GM06990 (cell line): Measurements from ENCODE around the gene SEMA3F.

Experiments used
- DNase-seq: peaks from one replicate; pipeline ENCODE4 v3.0.0-alpha.2; 2011; ENCODE audit not compliant: insufficient read length; ENCODE audit errors: extremely low read depth
- H3K27me3 ChIP-seq: replicated peaks from 2 replicates; pipeline ENCODE4 v1.6.0; 2011; ENCODE audit warnings: low read length; ENCODE audit not compliant: control insufficient read depth, insufficient read depth
- H3K36me3 ChIP-seq: 2 replicates; pipeline ENCODE4 v1.5.1; 2011; ENCODE audit warnings: low read length; ENCODE audit not compliant: control insufficient read depth, insufficient read depth
- H3K4me3 ChIP-seq: replicated peaks from 2 replicates; pipeline ENCODE4 v1.5.1; 2011; ENCODE audit warnings: low read depth, mild to moderate bottlenecking, control low read depth, low read length
- CTCF ChIP-seq: IDR thresholded peaks from 2 replicates; pipeline ENCODE4 v1.5.1; 2011; ENCODE audit warnings: low read length, control low read depth, mild to moderate bottlenecking, inconsistent platforms; ENCODE audit not compliant: insufficient read depth, poor library complexity, severe bottlenecking

SEMA3F gene

GRCh38 chr3:50167841-50168209 is 12.7 kb downstream of the SEMA3F start:
- Histone ChIP-seq H3K36me3 (no peaks in the 10 kb centered on the region), H3K4me3 (no peak overlapping the region), H3K27me3 (no peaks in the 10 kb centered on the region; the same call in 1 of the 2 replicates)
- TF ChIP-seq CTCF, result no peak
- DNase-seq, result no peak

- no peak overlapping the region for H3K4me3 ChIP-seq
- H3K36me3 ChIP-seq, result no peaks in the 10 kb centered on the region
- TF ChIP-seq CTCF, result no peak
- no peaks in the 10 kb centered on the region; the same call in 1 of the 2 replicates for H3K27me3 ChIP-seq
- no peak for DNase-seq
Measured at GRCh38 chr3:50168388-50168787, 13.3 kb downstream of the SEMA3F start.

GRCh38 chr3:50168791-50169190 is 13.7 kb downstream of the SEMA3F start:
- H3K27me3 ChIP-seq, result no peaks in the 10 kb centered on the region; the same call in 1 of the 2 replicates
- no peak for TF ChIP-seq CTCF

GRCh38 chr3:50169232-50169832 is 14.2 kb downstream of the SEMA3F start:
- DNase-seq, result no peak
- H3K36me3 ChIP-seq, result no peaks in the 10 kb centered on the region
- H3K27me3 ChIP-seq, result no peaks in the 10 kb centered on the region; the same call in 1 of the 2 replicates
- no peak for TF ChIP-seq CTCF
- no peak overlapping the region for H3K4me3 ChIP-seq

More at GRCh38 chr3:50168791-50169190, 13.7 kb downstream of the SEMA3F start:
- DNase-seq, result no peak
- Histone ChIP-seq H3K36me3 (no peaks in the 10 kb centered on the region), H3K4me3 (no peak overlapping the region)

GRCh38 chr3:50169858-50170257 is 14.7 kb downstream of the SEMA3F start:
- no peak for TF ChIP-seq CTCF
- no peaks in the 10 kb centered on the region for H3K36me3 ChIP-seq
- no peak for DNase-seq

GRCh38 chr3:50170689-50171088 is 15.6 kb downstream of the SEMA3F start:
- Histone ChIP-seq H3K27me3 (no peaks in the 10 kb centered on the region; the same call in 1 of the 2 replicates), H3K36me3 (no peaks in the 10 kb centered on the region), H3K4me3 (no peak overlapping the region)
- no peak for DNase-seq
- TF ChIP-seq CTCF, result no peak

More at GRCh38 chr3:50169858-50170257, 14.7 kb downstream of the SEMA3F start:
- Histone ChIP-seq H3K27me3 (no peaks in the 10 kb centered on the region; the same call in 1 of the 2 replicates), H3K4me3 (no peak overlapping the region)
